ENCODE data around the gene KIF13A.

DNA sequence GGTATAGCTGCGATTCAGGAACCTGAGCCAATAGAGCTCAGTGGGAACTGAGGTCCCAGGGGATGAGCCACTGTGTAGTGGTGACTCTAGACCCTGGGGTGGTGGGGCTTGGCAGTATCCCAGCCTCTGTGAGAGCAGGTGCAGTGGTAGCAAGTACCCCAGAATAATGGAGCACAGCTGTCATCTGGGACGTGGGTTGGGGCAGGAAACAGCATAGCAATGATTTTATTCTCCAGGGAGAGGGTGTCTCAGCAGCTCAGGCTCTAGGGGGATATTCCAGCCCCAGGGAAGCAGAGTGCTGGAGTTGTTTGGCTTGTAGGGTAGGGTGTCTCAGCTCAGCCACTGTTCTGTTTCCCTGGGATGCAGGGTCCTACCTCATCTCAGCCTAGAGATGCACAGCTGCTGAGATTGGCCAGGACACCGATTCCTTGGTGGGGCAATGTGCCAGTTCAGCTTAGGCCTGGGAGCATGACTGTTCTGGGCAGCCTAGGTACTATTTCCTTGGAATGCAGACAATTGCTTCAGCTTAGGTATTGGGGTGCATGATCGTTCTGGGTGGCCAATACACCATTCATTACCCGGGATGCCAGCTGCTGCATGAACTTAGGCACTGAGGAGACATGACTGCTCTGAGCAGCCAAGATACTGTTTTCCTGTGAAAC, 246.7 kb downstream of the KIF13A start:
- TF ChIP-seq, protein P1, sequence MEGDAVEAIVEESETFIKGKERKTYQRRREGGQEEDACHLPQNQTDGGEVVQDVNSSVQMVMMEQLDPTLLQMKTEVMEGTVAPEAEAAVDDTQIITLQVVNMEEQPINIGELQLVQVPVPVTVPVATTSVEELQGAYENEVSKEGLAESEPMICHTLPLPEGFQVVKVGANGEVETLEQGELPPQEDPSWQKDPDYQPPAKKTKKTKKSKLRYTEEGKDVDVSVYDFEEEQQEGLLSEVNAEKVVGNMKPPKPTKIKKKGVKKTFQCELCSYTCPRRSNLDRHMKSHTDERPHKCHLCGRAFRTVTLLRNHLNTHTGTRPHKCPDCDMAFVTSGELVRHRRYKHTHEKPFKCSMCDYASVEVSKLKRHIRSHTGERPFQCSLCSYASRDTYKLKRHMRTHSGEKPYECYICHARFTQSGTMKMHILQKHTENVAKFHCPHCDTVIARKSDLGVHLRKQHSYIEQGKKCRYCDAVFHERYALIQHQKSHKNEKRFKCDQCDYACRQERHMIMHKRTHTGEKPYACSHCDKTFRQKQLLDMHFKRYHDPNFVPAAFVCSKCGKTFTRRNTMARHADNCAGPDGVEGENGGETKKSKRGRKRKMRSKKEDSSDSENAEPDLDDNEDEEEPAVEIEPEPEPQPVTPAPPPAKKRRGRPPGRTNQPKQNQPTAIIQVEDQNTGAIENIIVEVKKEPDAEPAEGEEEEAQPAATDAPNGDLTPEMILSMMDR (IDR thresholded peaks at IDR 0.05), result no peak
- TF ChIP-seq POLR2AphosphoS5 (IDR thresholded peaks at IDR 0.05) (no peak), POLR2A (IDR thresholded peaks at IDR 0.05) (no peak)

Data from breast epithelium (tissue), 3 donors.